ENCODE data around the gene HIVEP1. TPM values are rescaled to one million over a fixed set of nuclear protein-coding genes. Genes with fewer than 3 reads are reported as not detected.
A peak's percentile ranks its signal among the peaks of the same experiment; 100 is the strongest.

Gene HIVEP1
- total and polyA plus RNA-seq, 2 of the 13 experiments (the other 11 are each of a cell fraction or from before 2014, with no cell fraction given), result 7.4 to 9.9 TPM

DNA sequence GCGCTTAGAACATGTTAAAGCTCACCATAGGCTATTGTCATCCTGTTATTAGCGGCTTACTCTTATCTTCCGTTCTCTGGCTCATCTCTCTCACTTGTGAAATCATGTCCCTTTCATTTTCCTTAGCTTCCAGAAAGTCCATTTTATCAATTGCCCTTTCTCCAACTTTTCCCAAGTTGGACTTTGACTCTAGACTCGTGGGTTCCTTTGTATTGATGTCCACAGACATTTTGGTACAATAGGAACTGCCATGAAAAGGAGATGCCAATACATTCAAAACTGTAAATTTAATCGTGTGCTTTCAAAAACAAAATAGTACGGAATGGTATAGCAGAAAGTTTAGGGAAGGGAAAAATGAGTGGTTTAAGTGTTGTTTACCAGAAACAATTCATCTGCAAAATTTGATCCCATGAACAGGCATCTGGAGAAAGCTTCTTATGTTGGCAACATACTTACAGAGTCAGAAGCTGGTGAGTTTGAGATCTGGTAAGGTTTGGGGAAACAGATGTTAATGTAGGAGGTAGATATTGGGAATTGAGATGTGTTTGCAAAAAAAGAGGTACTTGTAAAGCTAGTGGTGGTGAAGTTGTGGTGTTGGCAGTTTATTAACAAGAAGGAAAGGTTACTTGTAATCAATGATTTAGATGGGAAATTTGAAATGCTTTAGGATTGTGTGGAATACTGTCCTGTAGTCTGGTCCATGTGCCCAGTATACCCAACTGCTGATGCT, 10.2 kb upstream of the HIVEP1 start (continued):
- TF ChIP-seq POGK (CRISPR knock-in tag; conservative IDR thresholded peaks at IDR 0.05), result no peak
- no peak for TF ChIP-seq PTBP1 (IDR thresholded peaks at IDR 0.05; ENCODE audit: low read depth, low read length, poor library complexity, severe bottlenecking)
- TF ChIP-seq SIN3B (IDR thresholded peaks at IDR 0.05; ENCODE audit: low read length), result no peak
- TF ChIP-seq NR2F6 (IDR thresholded peaks at IDR 0.05), result no peak
- TF ChIP-seq NR2F6 (CRISPR knock-in tag; IDR thresholded peaks at IDR 0.05), result no peak
- no peak for TF ChIP-seq ZFP41 (CRISPR knock-in tag; IDR thresholded peaks at IDR 0.05; ENCODE audit: borderline replicate concordance)
- TF ChIP-seq, protein P1, sequence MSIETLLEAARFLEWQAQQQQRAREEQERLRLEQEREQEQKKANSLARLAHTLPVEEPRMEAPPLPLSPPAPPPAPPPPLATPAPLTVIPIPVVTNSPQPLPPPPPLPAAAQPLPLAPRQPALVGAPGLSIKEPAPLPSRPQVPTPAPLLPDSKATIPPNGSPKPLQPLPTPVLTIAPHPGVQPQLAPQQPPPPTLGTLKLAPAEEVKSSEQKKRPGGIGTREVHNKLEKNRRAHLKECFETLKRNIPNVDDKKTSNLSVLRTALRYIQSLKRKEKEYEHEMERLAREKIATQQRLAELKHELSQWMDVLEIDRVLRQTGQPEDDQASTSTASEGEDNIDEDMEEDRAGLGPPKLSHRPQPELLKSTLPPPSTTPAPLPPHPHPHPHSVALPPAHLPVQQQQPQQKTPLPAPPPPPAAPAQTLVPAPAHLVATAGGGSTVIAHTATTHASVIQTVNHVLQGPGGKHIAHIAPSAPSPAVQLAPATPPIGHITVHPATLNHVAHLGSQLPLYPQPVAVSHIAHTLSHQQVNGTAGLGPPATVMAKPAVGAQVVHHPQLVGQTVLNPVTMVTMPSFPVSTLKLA (IDR thresholded peaks at IDR 0.05), result no peak
- no peak for TF ChIP-seq THAP11 (CRISPR knock-in tag; IDR thresholded peaks at IDR 0.05)
- no peak for TF ChIP-seq MAF1 (CRISPR knock-in tag; IDR thresholded peaks at IDR 0.05; ENCODE audit: borderline replicate concordance)
- TF ChIP-seq POGZ (CRISPR knock-in tag; IDR thresholded peaks at IDR 0.05), result no peak; the same call in 1 of the 2 replicates
- TF ChIP-seq ZNF407 (CRISPR knock-in tag; IDR thresholded peaks at IDR 0.05; ENCODE audit: not compliant biosample characterization), result no peak
- TF ChIP-seq ZNF326 (CRISPR knock-in tag; IDR thresholded peaks at IDR 0.05; ENCODE audit: borderline replicate concordance), result no peak
- no peak for TF ChIP-seq ZNF549 (CRISPR knock-in tag; IDR thresholded peaks at IDR 0.05)
- TF ChIP-seq PCBP2 (optimal IDR thresholded peaks at IDR 0.05; ENCODE audit: low read depth, low read length, poor library complexity, severe bottlenecking), result no peak
- no peak for TF ChIP-seq FIP1L1 (IDR thresholded peaks at IDR 0.05; ENCODE audit: borderline replicate concordance, insufficient read depth, low read depth, low read length)
- no peak for TF ChIP-seq ZNF747 (CRISPR knock-in tag; IDR thresholded peaks at IDR 0.05; ENCODE audit: borderline replicate concordance)
- TF ChIP-seq KMT2A (CRISPR knock-in tag; IDR thresholded peaks at IDR 0.05), result no peak
- TF ChIP-seq SOX13 (IDR thresholded peaks at IDR 0.05), result no peak
- TF ChIP-seq SOX13 (CRISPR knock-in tag; conservative IDR thresholded peaks at IDR 0.05 in 1 of 2, IDR thresholded peaks at IDR 0.05 in 1 of 2), result peak in 1 of 2 experiments; percentile 82; a peak in 2 of 4 replicates

Data from HepG2 (cell line).